SK-N-SH (cell line): ENCODE results near the gene HSPA5. TPM values are rescaled to one million over a fixed set of nuclear protein-coding genes. Genes with fewer than 3 reads are reported as not detected.
A peak's percentile ranks its signal among the peaks of the same experiment; 100 is the strongest.

Experiments
- CTCF ChIA-PET: fragments of 300-600, 350-600 bp; formaldehyde crosslinking; extraction: SDS; loops from one replicate; lab custom pipeline; 2021; lab: Yijun Ruan, JAX
- POLR2A ChIA-PET: fragments of 350-600 bp; sonication (Branson Sonifier 250); formaldehyde crosslinking; extraction: SDS; loops from one replicate; lab custom pipeline; 2020; ENCODE audit warnings: antibody characterized with exemption, inconsistent platforms; lab: Yijun Ruan, JAX
- DNase-seq: peaks from one replicate; pipeline ENCODE4 v3.0.0; 2012
- H2AFZ ChIP-seq: fragments of 200-600 bp; sonication (generic); 2 replicates; pipeline ENCODE4 v1.8.1; 2016; ENCODE audit warnings: antibody characterized with exemption, mild to moderate bottlenecking, low read depth
- H3F3A ChIP-seq: fragments of 200-600 bp; sonication (generic); replicated peaks from 2 replicates; pipeline ENCODE3; 2016; ENCODE audit warnings: antibody characterized with exemption, mild to moderate bottlenecking; ENCODE audit not compliant: insufficient read depth
- H3K27ac ChIP-seq, 2 experiments: fragments of 200-500 bp in 1 of 2; fragments of 200-600 bp in 1 of 2; sonication (Bioruptor generic) in 1 of 2; sonication (generic), shearing (Covaris generic) in 1 of 2; 2 replicates each; pipeline versions ENCODE4 v1.5.1 to v1.6.1; 2014 to 2016; ENCODE audit warnings: low read depth in 2 of 2, inconsistent platforms in 1 of 2, low read length in 1 of 2, mild to moderate bottlenecking in 1 of 2, mixed read lengths in 1 of 2
- H3K27me3 ChIP-seq: fragments of 200-600 bp; sonication (generic), shearing (Covaris generic); 2 replicates; pipeline ENCODE4 v1.6.1; 2016; ENCODE audit warnings: mixed run types; ENCODE audit not compliant: insufficient read depth
- H3K36me3 ChIP-seq, 2 experiments: fragments of 200-500 bp in 1 of 2; fragments of 200-600 bp in 1 of 2; sonication (Bioruptor generic) in 1 of 2; sonication (generic) in 1 of 2; replicated peaks in 1 of 2; 2 replicates each; pipeline versions ENCODE3 to v1.5.1; 2014 to 2016; ENCODE audit warnings: low read length in 1 of 2, mild to moderate bottlenecking in 1 of 2; ENCODE audit not compliant: insufficient read depth in 2 of 2, control insufficient read depth in 1 of 2
- H3K4me1 ChIP-seq, 2 experiments: fragments of 200-500 bp in 1 of 2; fragments of 200-600 bp in 1 of 2; sonication (Bioruptor generic) in 1 of 2; sonication (generic), shearing (Covaris generic) in 1 of 2; 2 replicates each; pipeline versions ENCODE4 v1.5.1 to v1.6.1; 2014 to 2016; ENCODE audit warnings: low read depth in 1 of 2, low read length in 1 of 2, mixed run types in 1 of 2; ENCODE audit not compliant: insufficient read depth in 2 of 2, control insufficient read depth in 1 of 2
- H3K4me2 ChIP-seq: fragments of 200-600 bp; sonication (generic), shearing (Covaris generic); 2 replicates; pipeline ENCODE4 v1.6.1; 2017; ENCODE audit warnings: mixed run types
- H3K4me3 ChIP-seq, 2 experiments: fragments of 200-500 bp in 1 of 2; fragments of 200-600 bp in 1 of 2; sonication (Bioruptor generic) in 1 of 2; sonication (generic), shearing (Covaris generic) in 1 of 2; 2 replicates each; pipeline versions ENCODE4 v1.5.1 to v1.8.1; 2014 to 2016; ENCODE audit warnings: low read depth in 2 of 2, inconsistent platforms in 1 of 2, low read length in 1 of 2, mild to moderate bottlenecking in 1 of 2, mixed read lengths in 1 of 2, moderate library complexity in 1 of 2
- H3K79me2 ChIP-seq: fragments of 200-600 bp; sonication (generic); 2 replicates; pipeline ENCODE4 v1.8.1; 2017; ENCODE audit warnings: mild to moderate bottlenecking; ENCODE audit not compliant: insufficient read depth
- H3K9ac ChIP-seq: fragments of 200-600 bp; sonication (generic); 2 replicates; pipeline ENCODE4 v1.6.1; 2017; ENCODE audit warnings: mixed run types
- H3K9me2 ChIP-seq: fragments of 200-600 bp; sonication (generic); 2 replicates; pipeline ENCODE4 v1.6.1; 2017; ENCODE audit warnings: mixed run types
- H3K9me3 ChIP-seq: fragments of 200-600 bp; sonication (generic); 2 replicates; pipeline ENCODE4 v1.6.1; 2017; ENCODE audit warnings: mixed run types, mild to moderate bottlenecking, moderate library complexity
- H4K20me1 ChIP-seq: fragments of 200-600 bp; sonication (generic); 2 replicates; pipeline ENCODE4 v1.6.1; 2017; ENCODE audit warnings: mild to moderate bottlenecking, mixed run types; ENCODE audit not compliant: insufficient read depth
- ELF1 ChIP-seq: IDR thresholded peaks from 2 replicates; pipeline ENCODE4 v1.4.0; 2012
- FOSL2 ChIP-seq: IDR thresholded peaks from 2 replicates; pipeline ENCODE4 v1.4.0; 2012; ENCODE audit warnings: low read depth, mild to moderate bottlenecking, moderate library complexity, borderline replicate concordance
- MAX ChIP-seq: IDR thresholded peaks from 2 replicates; pipeline ENCODE4 v1.4.0; 2012; ENCODE audit warnings: low read depth
- MXI1 ChIP-seq: IDR thresholded peaks from 2 replicates; pipeline ENCODE4 v1.6.1; 2012; ENCODE audit warnings: mild to moderate bottlenecking, low read depth, low read length, improper control_type of control experiment
- NRF1 ChIP-seq: IDR thresholded peaks from 2 replicates; pipeline ENCODE4 v1.6.1; 2012; ENCODE audit warnings: low read depth, mild to moderate bottlenecking, low read length
- PBX3 ChIP-seq: IDR thresholded peaks from 2 replicates; pipeline ENCODE4; 2012
- REST ChIP-seq: IDR thresholded peaks from 2 replicates; pipeline ENCODE4 v1.6.1; 2012; ENCODE audit warnings: mild to moderate bottlenecking, low read depth, low read length, moderate library complexity
- RFX5 ChIP-seq: IDR thresholded peaks from 2 replicates; pipeline ENCODE4 v1.6.1; 2012; ENCODE audit warnings: mild to moderate bottlenecking, improper control_type of control experiment, low read length
- SIN3A ChIP-seq: IDR thresholded peaks from 2 replicates; pipeline ENCODE4 v1.6.1; 2012; ENCODE audit warnings: low read depth, mild to moderate bottlenecking, low read length, moderate library complexity, borderline replicate concordance
- TEAD4 ChIP-seq: IDR thresholded peaks from 2 replicates; pipeline ENCODE4 v1.4.0; 2012; ENCODE audit warnings: mild to moderate bottlenecking, borderline replicate concordance; ENCODE audit not compliant: insufficient read depth
- ZBTB33 ChIP-seq: IDR thresholded peaks from 2 replicates; pipeline ENCODE4 v1.4.0; 2012; ENCODE audit warnings: low read depth, borderline replicate concordance
- WGBS: methylation state at CpG from one replicate; pipeline ENCODE4 v1.1.6; 2017; ENCODE audit warnings: low lambda C conversion rate; 5-methylcytosine and 5-hydroxymethylcytosine counted together
- polyA plus RNA-seq, 3 experiments: library from polyadenylated mRNA; depleted of rRNA; stranded (reverse); fragments of >200 nt; gene quantifications; 2 replicates each; pipeline ENCODE4 v1.2.3, GENCODE V29; 2012

The HSPA5 gene
- polyA plus RNA-seq, 1 of the 3 experiments (the other 2 are of a cell fraction), result 226 TPM

- DNase-seq, result peak; percentile 53
- Histone ChIP-seq H3K36me3 (peaks cover 29 to 35% of the 10 kb centered on the region in 2 experiments), H4K20me1 (peaks cover 39% of the 10 kb centered on the region), H3K9me3 (no peaks in the 10 kb centered on the region), H3K27me3 (no peaks in the 10 kb centered on the region), H3K4me3 (peak overlapping the region; percentile 76 to 83), H3K4me1 (peaks cover 17 to 34% of the 10 kb centered on the region in 2 experiments), H3K9ac (peak overlapping the region; percentile 96), H3K27ac (peak overlapping the region; percentile 90 to 94), H3K4me2 (peak overlapping the region; percentile 93), H3K79me2 (peaks cover 51% of the 10 kb centered on the region), H3K9me2 (no peaks in the 10 kb centered on the region), H3F3A (peaks cover 41% of the 10 kb centered on the region), H2AFZ (no peak overlapping the region)
- WGBS, result 20% methylated on average over 26 of the region's 27 CpGs
- TF ChIP-seq TEAD4, result no peak
- TF ChIP-seq MAX, result 0 out of 2 replicates have a peak, but pooled peaks have one; percentile 11
- CTCF ChIA-PET, result interaction anchor here (0.7 to 3.0 kb wide), 3 partner anchors 14 to 121 kb away, joined by 3 to 8 read pairs (median 6); partner anchors contain the start of gene GAPVD1
- POLR2A ChIA-PET, result interaction anchor here (0.5 to 2.7 kb wide), 23 partner anchors 7 to 1307 kb away, joined by 3 to 35 read pairs (median 4); partner anchors contain the start of genes GAPVD1, MVB12B and RABEPK
Observed at GRCh38 chr9:125241863-125242739, 958 bp upstream of the HSPA5 start.

- no peaks in the 10 kb centered on the region for H3K9me3 ChIP-seq
- H2AFZ ChIP-seq, result no peak overlapping the region
- DNase-seq, result no peak
- H3K9ac ChIP-seq, result peak overlapping the region; percentile 98
- under 1% methylated on average over 13 of the region's 33 CpGs for WGBS
- POLR2A ChIA-PET, result interaction anchor here (0.6 to 2.7 kb wide), 17 partner anchors 9 to 519 kb away, joined by 3 to 35 read pairs (median 5); partner anchors contain the start of genes GAPVD1 and RABEPK
- TF ChIP-seq MAX, result peak; percentile 50
- no peak for TF ChIP-seq RFX5
- no peak for TF ChIP-seq ELF1
- TF ChIP-seq NRF1, result no peak
- TF ChIP-seq REST, result no peak
- peak; percentile 82; the same call in 1 of the 2 replicates for TF ChIP-seq SIN3A
- no peak for TF ChIP-seq ZBTB33
- TF ChIP-seq MXI1, result peak; percentile 91
- no peak for TF ChIP-seq FOSL2
- no peak for TF ChIP-seq PBX3
- H4K20me1 ChIP-seq, result peaks cover 53% of the 10 kb centered on the region
- H3K4me3 ChIP-seq, result peak overlapping the region; percentile 83 to 100
- H3K4me2 ChIP-seq, result peak overlapping the region; percentile 92
- peaks cover 65% of the 10 kb centered on the region for H3K79me2 ChIP-seq
- no peaks in the 10 kb centered on the region for H3K9me2 ChIP-seq
- H3K4me1 ChIP-seq, result peaks cover 20 to 36% of the 10 kb centered on the region in 2 experiments
- CTCF ChIA-PET, result interaction anchor here (0.7 kb wide), 2 partner anchors 42 to 311 kb away, joined by 3 read pairs; no protein-coding TSS in a partner anchor
- H3K36me3 ChIP-seq, result peaks cover 39 to 48% of the 10 kb centered on the region in 2 experiments
- peaks cover 49% of the 10 kb centered on the region for H3F3A ChIP-seq
- H3K27ac ChIP-seq, result peak overlapping the region; percentile 84 to 93
- H3K27me3 ChIP-seq, result no peaks in the 10 kb centered on the region
Observed at GRCh38 chr9:125240649-125240999, 519 bp downstream of the HSPA5 start.
